K562 (cell line): ENCODE data around the gene ASS1. TPM values are rescaled to one million over a fixed set of nuclear protein-coding genes. Genes with fewer than 3 reads are reported as not detected.

Experiments used
- ATAC-seq: fragments of 200-7000 bp; cut with Tn5 transposase; 3 replicates; pipeline ENCODE4 v1.9.1; 2020; ENCODE audit warnings: moderate library complexity
- BruUV-seq: library from RNA; stranded (reverse); fragments of 400-500 nt; replicated peaks from 2 replicates; lab custom pipeline; 2021; lab: Mats Ljungman, UMichigan
- CTCF ChIA-PET: fragments of 300-600 bp; formaldehyde crosslinking; extraction: SDS; loops from one replicate; lab custom pipeline; 2021; ENCODE audit warnings: low intra/inter-chr PET ratio; lab: Yijun Ruan, JAX
- POLR2A ChIA-PET: fragments of 300-600, 350-650 bp; sonication (Branson Sonifier 250); formaldehyde crosslinking; extraction: SDS; loops from one replicate; lab custom pipeline; 2021; ENCODE audit warnings: antibody characterized with exemption, inconsistent platforms; lab: Yijun Ruan, JAX
- DNase-seq, 4 experiments: peaks; one replicate each; pipeline versions ENCODE4 v3.0.0 to v3.0.0-alpha.2; 2011 to 2018; ENCODE audit warnings: low spot score in 3 of 4, mixed read lengths in 3 of 4; ENCODE audit errors: extremely low read depth in 1 of 4
- FAIRE-seq: peaks from 2 replicates; lab custom pipeline; 2011; peaks lifted over from hg19 to GRCh38; lab: Jason Lieb, UNC
- H2AFZ ChIP-seq: 2 replicates; pipeline ENCODE4 v1.6.0; 2011; ENCODE audit warnings: low read depth, low read length, control low read depth, inconsistent platforms
- H3K27ac ChIP-seq: fragments of 200-600 bp; 3 replicates; pipeline ENCODE4 v1.8.0; 2011; ENCODE audit warnings: low read depth, mild to moderate bottlenecking, control low read depth, inconsistent platforms, low read length, moderate library complexity, mixed read lengths; ENCODE audit errors: extremely low read depth
- H3K27me3 ChIP-seq, 2 experiments: fragments of 300-600 bp in 1 of 2; 2 replicates in 1 of 2; 3 replicates in 1 of 2; pipeline versions ENCODE4 v1.6.0 to v1.8.0; 2011; ENCODE audit warnings: inconsistent platforms in 2 of 2, low read length in 2 of 2, mild to moderate bottlenecking in 1 of 2, mixed read lengths in 1 of 2, moderate library complexity in 1 of 2; ENCODE audit not compliant: control insufficient read depth in 2 of 2, insufficient read depth in 2 of 2
- H3K36me3 ChIP-seq: fragments of 300-600 bp; 3 replicates; pipeline ENCODE4 v1.8.0; 2011; ENCODE audit warnings: mild to moderate bottlenecking, low read length, inconsistent platforms; ENCODE audit not compliant: control insufficient read depth, insufficient read depth
- H3K4me1 ChIP-seq, 2 experiments: fragments of 200-600 bp in 1 of 2; replicated peaks in 1 of 2; 2 replicates in 1 of 2; 3 replicates in 1 of 2; pipeline versions ENCODE4 v1.5.1 to v1.8.0; 2011; ENCODE audit warnings: inconsistent platforms in 2 of 2, low read length in 2 of 2, mild to moderate bottlenecking in 1 of 2, mixed read lengths in 1 of 2, moderate library complexity in 1 of 2; ENCODE audit not compliant: control insufficient read depth in 2 of 2, insufficient read depth in 2 of 2
- H3K4me2 ChIP-seq: 2 replicates; pipeline ENCODE4 v1.6.1; 2011; ENCODE audit warnings: low read length, control low read depth, inconsistent platforms, mixed read lengths; ENCODE audit not compliant: insufficient read depth
- H3K4me3 ChIP-seq: fragments of 200-600 bp; sonication (generic), shearing (Covaris generic); 2 replicates; pipeline ENCODE4 v1.5.1; 2016; ENCODE audit warnings: control low read depth, inconsistent platforms
- H3K79me2 ChIP-seq: fragments of 200-600 bp; 3 replicates; pipeline ENCODE4 v1.8.0; 2011; ENCODE audit warnings: low read length, inconsistent platforms; ENCODE audit not compliant: control insufficient read depth, insufficient read depth
- H3K9ac ChIP-seq, 2 experiments: 2 replicates each; pipeline versions ENCODE4 v1.6.0 to v1.6.1; 2011; ENCODE audit warnings: low read depth in 2 of 2, low read length in 2 of 2, control low read depth in 1 of 2, inconsistent platforms in 1 of 2, mild to moderate bottlenecking in 1 of 2, mixed read lengths in 1 of 2; ENCODE audit not compliant: insufficient read depth in 1 of 2
- H3K9me1 ChIP-seq: one replicate; pipeline ENCODE4 v1.6.0; 2011; ENCODE audit warnings: inconsistent platforms, mild to moderate bottlenecking, low read length, moderate library complexity; ENCODE audit not compliant: control insufficient read depth, insufficient read depth
- H3K9me3 ChIP-seq: replicated peaks from 2 replicates; pipeline ENCODE4 v1.5.1; 2011; ENCODE audit warnings: low read depth, low read length, inconsistent platforms; ENCODE audit not compliant: control insufficient read depth, insufficient read depth
- H4K20me1 ChIP-seq: replicated peaks from 2 replicates; pipeline ENCODE4 v1.6.1; 2011; ENCODE audit warnings: low read length, inconsistent platforms, mixed read lengths; ENCODE audit not compliant: control insufficient read depth, insufficient read depth
- BCOR ChIP-seq: fragments of 450-650 bp; IDR thresholded peaks from 2 replicates; pipeline ENCODE4 v1.6.1; 2016
- NUFIP1 ChIP-seq: fragments of 450-650 bp; IDR thresholded peaks from 2 replicates; pipeline ENCODE4 v1.6.1; 2018; ENCODE audit not compliant: partially characterized antibody
- SPI1 ChIP-seq: IDR thresholded peaks from 2 replicates; pipeline ENCODE4 v1.6.1; 2011; ENCODE audit warnings: low read depth, low read length, control low read depth, borderline replicate concordance
- WGBS: fragments of 100-300 bp; shearing (Covaris generic); methylation state at CpG from one replicate; pipeline ENCODE4 v1.1.6; 2016; ENCODE audit warnings: low coverage, mixed read lengths; ENCODE audit not compliant: insufficient coverage; ENCODE audit errors: missing lambda C conversion rate; 5-methylcytosine and 5-hydroxymethylcytosine counted together
- in situ Hi-C: fragments of 300-500 bp; cut with MboI; formaldehyde crosslinking; loops from 4 replicates; pipeline ENCODE4 v1.15.0; 2018; ENCODE audit warnings: inconsistent platforms, mixed read lengths
- intact Hi-C: fragments of 100-400 bp; cut with micrococcal nuclease; formaldehyde crosslinking; loops from 2 replicates; pipeline ENCODE4 v1.14.2; 2022
- polyA plus RNA-seq, 8 experiments: library from polyadenylated mRNA; depleted of rRNA in 4 of 8; stranded (reverse) in 5 of 8; unstranded in 3 of 8; fragments of >200 nt; fragmentation: Nextera tagmentation in 2 of 8; fragmentation: Illumina TruSeq in 1 of 8; extraction: Ambion mirVana in 2 of 8; extraction: Trizol in 1 of 8; gene quantifications; 2 replicates each; pipeline versions ENCODE4 v1.2.1 to v1.2.3, GENCODE V29; 2011 to 2014; ENCODE audit warnings: inconsistent platforms in 1 of 8, missing spikeins in 1 of 8
- total RNA-seq, 7 experiments: library from RNA; depleted of rRNA in 6 of 7; stranded (reverse); fragments of >200 nt in 6 of 7; fragmentation: Illumina TruSeq in 2 of 7; extraction: Trizol in 2 of 7; gene quantifications; 2 replicates each; pipeline versions ENCODE4 v1.2.1 to v1.2.3, GENCODE V29; 2011 to 2021; ENCODE audit warnings: low replicate concordance in 1 of 7
- TF ChIP-seq, protein P1 (sequence below): fragments of 250-450 bp; sonication (Bioruptor Pico); IDR thresholded peaks from 2 replicates; pipeline ENCODE4 v1.5.0; 2021; ENCODE audit warnings: mild to moderate bottlenecking, borderline replicate concordance
- TF ChIP-seq, protein P2 (sequence below): fragments of 150-350 bp; conservative IDR thresholded peaks from 2 replicates; pipeline ENCODE4 v1.6.1; 2014; ENCODE audit warnings: low read length
- TF ChIP-seq, protein P3 (sequence below): fragments of 250-450 bp; sonication (Bioruptor Pico); IDR thresholded peaks from 2 replicates; pipeline ENCODE4 v1.8.0; 2022; ENCODE audit warnings: moderate library complexity, mild to moderate bottlenecking, inconsistent platforms
- TF ChIP-seq, protein P4 (sequence below): fragments of 450-650 bp; formaldehyde crosslinking; IDR thresholded peaks from 2 replicates; pipeline ENCODE4 v1.4.0; 2020; ENCODE audit warnings: mild to moderate bottlenecking, moderate library complexity
- TF ChIP-seq, protein P5 (sequence below): fragments of 250-450 bp; sonication (Bioruptor Pico); IDR thresholded peaks from 2 replicates; pipeline ENCODE4 v1.8.0; 2021; ENCODE audit warnings: moderate library complexity, mild to moderate bottlenecking, inconsistent platforms

The ASS1 gene
- total and polyA plus RNA-seq, 9 of the 15 experiments (the other 6 are each of a cell fraction or from before 2014, with no cell fraction given): 1.5 to 5.7 (median 3.7) TPM

DNA sequence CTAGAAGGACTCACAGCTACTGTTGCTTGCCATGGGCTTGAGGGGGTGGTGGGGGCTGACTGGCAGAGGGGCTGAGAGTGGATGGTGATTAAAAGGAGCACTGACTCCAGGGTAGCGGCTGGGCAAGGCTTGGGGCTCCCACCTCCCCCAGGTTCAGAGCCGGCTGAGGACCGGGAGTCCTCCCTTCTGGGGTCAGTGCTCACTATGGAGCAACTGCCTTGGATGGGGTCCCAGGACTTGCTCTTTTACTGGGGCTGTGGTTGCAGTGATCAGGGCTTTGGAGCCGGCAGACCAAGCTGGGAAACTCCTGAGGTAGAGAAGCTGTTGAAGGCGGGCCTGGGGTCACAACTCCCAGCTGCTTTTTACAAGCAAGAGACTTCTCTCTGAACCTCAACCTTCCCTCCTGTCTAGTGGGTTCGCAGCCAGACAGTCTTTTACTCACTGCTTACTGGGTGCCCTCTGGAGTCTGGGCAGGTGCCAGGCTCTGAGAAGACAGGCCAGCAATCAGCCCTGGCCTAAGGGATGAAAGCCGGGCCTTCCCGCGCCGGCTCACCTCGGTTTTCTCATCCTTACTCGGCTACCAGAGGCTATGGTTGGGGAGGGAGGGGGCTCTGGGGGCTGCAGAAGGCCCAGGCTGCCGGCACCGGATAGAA is 795 bp upstream of the ASS1 start:
- ATAC-seq (no peak), DNase-seq (no peak), FAIRE-seq (no peak)
- WGBS: 48% methylated on average over 9 of the region's 14 CpGs
- CTCF ChIA-PET: no interaction called here
- no peaks in the 10 kb centered on the region for H3K79me2 ChIP-seq
- no peak overlapping the region for H3K27ac ChIP-seq
- H3K27me3 ChIP-seq: peaks cover 0 to under 1% of the 10 kb centered on the region in 2 experiments; a peak in 2 of 5 replicates
- no peaks in the 10 kb centered on the region for H3K9me1 ChIP-seq
- peak overlapping the region in 1 of 2 experiments; percentile 43; a peak in 1 of 4 replicates for H3K9ac ChIP-seq
- intact Hi-C loops: no loop called here
- BruUV-seq: no TSS peak
- 0 out of 2 replicates have a peak overlapping the region, but pooled peaks have one; percentile 43 for H3K4me3 ChIP-seq
- no peaks in the 10 kb centered on the region; the same call in 1 of the 2 replicates for H3K9me3 ChIP-seq
- peak overlapping the region; percentile 7; the same call in 1 of the 2 replicates for H3K4me2 ChIP-seq
- H2AFZ ChIP-seq: no peak overlapping the region
- H3K4me1 ChIP-seq: peaks cover 32 to 37% of the 10 kb centered on the region in 2 experiments
- no peaks in the 10 kb centered on the region for H3K36me3 ChIP-seq
- POLR2A ChIA-PET: interaction anchor here (0.5 kb wide), 1 partner anchor 1207 kb away, joined by 3 read pairs; no protein-coding TSS in a partner anchor
- no peaks in the 10 kb centered on the region for H4K20me1 ChIP-seq
- in situ Hi-C loops: no loop called here
- TF ChIP-seq, protein P1, sequence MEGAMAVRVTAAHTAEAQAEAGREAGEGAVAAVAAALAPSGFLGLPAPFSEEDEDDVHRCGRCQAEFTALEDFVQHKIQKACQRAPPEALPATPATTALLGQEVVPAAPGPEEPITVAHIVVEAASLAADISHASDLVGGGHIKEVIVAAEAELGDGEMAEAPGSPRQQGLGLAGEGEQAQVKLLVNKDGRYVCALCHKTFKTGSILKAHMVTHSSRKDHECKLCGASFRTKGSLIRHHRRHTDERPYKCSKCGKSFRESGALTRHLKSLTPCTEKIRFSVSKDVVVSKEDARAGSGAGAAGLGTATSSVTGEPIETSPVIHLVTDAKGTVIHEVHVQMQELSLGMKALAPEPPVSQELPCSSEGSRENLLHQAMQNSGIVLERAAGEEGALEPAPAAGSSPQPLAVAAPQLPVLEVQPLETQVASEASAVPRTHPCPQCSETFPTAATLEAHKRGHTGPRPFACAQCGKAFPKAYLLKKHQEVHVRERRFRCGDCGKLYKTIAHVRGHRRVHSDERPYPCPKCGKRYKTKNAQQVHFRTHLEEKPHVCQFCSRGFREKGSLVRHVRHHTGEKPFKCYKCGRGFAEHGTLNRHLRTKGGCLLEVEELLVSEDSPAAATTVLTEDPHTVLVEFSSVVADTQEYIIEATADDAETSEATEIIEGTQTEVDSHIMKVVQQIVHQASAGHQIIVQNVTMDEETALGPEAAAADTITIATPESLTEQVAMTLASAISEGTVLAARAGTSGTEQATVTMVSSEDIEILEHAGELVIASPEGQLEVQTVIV (CRISPR knock-in tag): no peak
- TF ChIP-seq SPI1 (no peak), BCOR (peak; percentile 83; the same call in 1 of the 2 replicates), NUFIP1 (no peak)
- TF ChIP-seq, protein P2, sequence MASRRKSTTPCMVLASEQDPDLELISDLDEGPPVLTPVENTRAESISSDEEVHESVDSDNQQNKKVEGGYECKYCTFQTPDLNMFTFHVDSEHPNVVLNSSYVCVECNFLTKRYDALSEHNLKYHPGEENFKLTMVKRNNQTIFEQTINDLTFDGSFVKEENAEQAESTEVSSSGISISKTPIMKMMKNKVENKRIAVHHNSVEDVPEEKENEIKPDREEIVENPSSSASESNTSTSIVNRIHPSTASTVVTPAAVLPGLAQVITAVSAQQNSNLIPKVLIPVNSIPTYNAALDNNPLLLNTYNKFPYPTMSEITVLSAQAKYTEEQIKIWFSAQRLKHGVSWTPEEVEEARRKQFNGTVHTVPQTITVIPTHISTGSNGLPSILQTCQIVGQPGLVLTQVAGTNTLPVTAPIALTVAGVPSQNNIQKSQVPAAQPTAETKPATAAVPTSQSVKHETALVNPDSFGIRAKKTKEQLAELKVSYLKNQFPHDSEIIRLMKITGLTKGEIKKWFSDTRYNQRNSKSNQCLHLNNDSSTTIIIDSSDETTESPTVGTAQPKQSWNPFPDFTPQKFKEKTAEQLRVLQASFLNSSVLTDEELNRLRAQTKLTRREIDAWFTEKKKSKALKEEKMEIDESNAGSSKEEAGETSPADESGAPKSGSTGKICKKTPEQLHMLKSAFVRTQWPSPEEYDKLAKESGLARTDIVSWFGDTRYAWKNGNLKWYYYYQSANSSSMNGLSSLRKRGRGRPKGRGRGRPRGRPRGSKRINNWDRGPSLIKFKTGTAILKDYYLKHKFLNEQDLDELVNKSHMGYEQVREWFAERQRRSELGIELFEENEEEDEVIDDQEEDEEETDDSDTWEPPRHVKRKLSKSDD: no peak
- TF ChIP-seq, protein P3, sequence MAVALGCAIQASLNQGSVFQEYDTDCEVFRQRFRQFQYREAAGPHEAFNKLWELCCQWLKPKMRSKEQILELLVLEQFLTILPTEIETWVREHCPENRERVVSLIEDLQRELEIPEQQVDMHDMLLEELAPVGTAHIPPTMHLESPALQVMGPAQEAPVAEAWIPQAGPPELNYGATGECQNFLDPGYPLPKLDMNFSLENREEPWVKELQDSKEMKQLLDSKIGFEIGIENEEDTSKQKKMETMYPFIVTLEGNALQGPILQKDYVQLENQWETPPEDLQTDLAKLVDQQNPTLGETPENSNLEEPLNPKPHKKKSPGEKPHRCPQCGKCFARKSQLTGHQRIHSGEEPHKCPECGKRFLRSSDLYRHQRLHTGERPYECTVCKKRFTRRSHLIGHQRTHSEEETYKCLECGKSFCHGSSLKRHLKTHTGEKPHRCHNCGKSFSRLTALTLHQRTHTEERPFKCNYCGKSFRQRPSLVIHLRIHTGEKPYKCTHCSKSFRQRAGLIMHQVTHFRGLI (CRISPR knock-in tag): no peak
- TF ChIP-seq, protein P4, sequence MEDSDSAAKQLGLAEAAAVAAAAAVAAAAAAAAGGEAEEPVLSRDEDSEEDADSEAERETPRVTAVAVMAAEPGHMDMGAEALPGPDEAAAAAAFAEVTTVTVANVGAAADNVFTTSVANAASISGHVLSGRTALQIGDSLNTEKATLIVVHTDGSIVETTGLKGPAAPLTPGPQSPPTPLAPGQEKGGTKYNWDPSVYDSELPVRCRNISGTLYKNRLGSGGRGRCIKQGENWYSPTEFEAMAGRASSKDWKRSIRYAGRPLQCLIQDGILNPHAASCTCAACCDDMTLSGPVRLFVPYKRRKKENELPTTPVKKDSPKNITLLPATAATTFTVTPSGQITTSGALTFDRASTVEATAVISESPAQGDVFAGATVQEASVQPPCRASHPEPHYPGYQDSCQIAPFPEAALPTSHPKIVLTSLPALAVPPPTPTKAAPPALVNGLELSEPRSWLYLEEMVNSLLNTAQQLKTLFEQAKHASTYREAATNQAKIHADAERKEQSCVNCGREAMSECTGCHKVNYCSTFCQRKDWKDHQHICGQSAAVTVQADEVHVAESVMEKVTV (CRISPR knock-in tag): no peak
- TF ChIP-seq, protein P5, sequence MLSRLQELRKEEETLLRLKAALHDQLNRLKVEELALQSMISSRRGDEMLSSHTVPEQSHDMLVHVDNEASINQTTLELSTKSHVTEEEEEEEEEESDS (CRISPR knock-in tag): no peak
